ENCODE results near the gene ADGRE1. TPM values are rescaled to one million over a fixed set of nuclear protein-coding genes. Genes with fewer than 3 reads are reported as not detected.

Gene ADGRE1
- total RNA-seq, 1 donor from 2014 or later = not detected

Other genes starting within 250 kb of the ADGRE1 start
- gene TNFSF14, start 217.4 kb upstream of the ADGRE1 start, total RNA-seq = under 0.01 TPM in 1 of 2 replicates, not detected in the other
- 1.3 and 4.1 TPM in 2 replicates for gene C3, start 166.9 kb upstream of the ADGRE1 start, total RNA-seq
- 87.7 and 99.0 TPM in 2 replicates for gene GPR108, start 150.0 kb upstream of the ADGRE1 start, total RNA-seq
- 67.7 and 79.5 TPM in 2 replicates for gene TRIP10, start 147.9 kb upstream of the ADGRE1 start, total RNA-seq
- gene SH2D3A, start 120.1 kb upstream of the ADGRE1 start, total RNA-seq = 69.6 and 88.5 TPM in 2 replicates
- gene VAV1, start 114.9 kb upstream of the ADGRE1 start, total RNA-seq = 0.51 and 0.53 TPM in 2 replicates
- not detected in 2 replicates for gene MBD3L2B, start 133.9 kb downstream of the ADGRE1 start, total RNA-seq
- not detected in 2 replicates for gene MBD3L5, start 143.0 kb downstream of the ADGRE1 start, total RNA-seq
- gene MBD3L4, start 152.6 kb downstream of the ADGRE1 start, total RNA-seq = not detected in 2 replicates
- not detected in 2 replicates for gene MBD3L2, start 161.7 kb downstream of the ADGRE1 start, total RNA-seq
- gene MBD3L3, start 171.1 kb downstream of the ADGRE1 start, total RNA-seq = not detected in 2 replicates
- 11.6 and 14.0 TPM in 2 replicates for gene ZNF557, start 182.1 kb downstream of the ADGRE1 start, total RNA-seq